Skeletal muscle tissue (tissue), 4 donors: ENCODE data around the gene NELFE. TPM values are rescaled to one million over a fixed set of nuclear protein-coding genes. Genes with fewer than 3 reads are reported as not detected.
A peak's percentile ranks its signal among the peaks of the same experiment; 100 is the strongest.

ENCODE experiments used
- H3K27ac ChIP-seq: one replicate; pipeline ENCODE4 v1.7.0; 2013; ENCODE audit warnings: mild to moderate bottlenecking, low read depth, low read length, inconsistent platforms
- H3K27me3 ChIP-seq, 3 donors: one replicate each; pipeline ENCODE4 v1.7.0; 2013; ENCODE audit warnings: low read length in 3 of 3; ENCODE audit not compliant: control insufficient read depth in 3 of 3, insufficient read depth in 3 of 3
- H3K36me3 ChIP-seq, 3 donors: one replicate each; pipeline ENCODE4 v1.7.0; 2013; ENCODE audit warnings: low read length in 3 of 3; ENCODE audit not compliant: control insufficient read depth in 3 of 3, insufficient read depth in 3 of 3
- H3K4me1 ChIP-seq, 3 donors: one replicate each; pipeline ENCODE4 v1.7.0; 2013; ENCODE audit warnings: low read length in 3 of 3, mild to moderate bottlenecking in 3 of 3; ENCODE audit not compliant: control insufficient read depth in 3 of 3, insufficient read depth in 3 of 3
- H3K4me3 ChIP-seq, 3 donors: one replicate each; pipeline ENCODE4 v1.7.0; 2013; ENCODE audit warnings: low read length in 3 of 3
- H3K9ac ChIP-seq, 3 donors: one replicate each; pipeline ENCODE4 v1.7.0; 2013; ENCODE audit warnings: low read length in 3 of 3, mild to moderate bottlenecking in 3 of 3, moderate library complexity in 2 of 3, low read depth in 1 of 3
- H3K9me3 ChIP-seq, 3 donors: one replicate each; pipeline ENCODE4 v1.7.0; 2013; ENCODE audit warnings: low read length in 3 of 3; ENCODE audit not compliant: control insufficient read depth in 3 of 3
- total RNA-seq: library from RNA; depleted of rRNA; stranded (reverse); fragments of >200 nt; gene quantifications from one replicate; pipeline ENCODE4 v1.2.3, GENCODE V29; 2014
- donor health status: Osteomylitis.

Gene NELFE
- total RNA-seq, 1 donor from 2014 or later = 61.6 TPM

DNA sequence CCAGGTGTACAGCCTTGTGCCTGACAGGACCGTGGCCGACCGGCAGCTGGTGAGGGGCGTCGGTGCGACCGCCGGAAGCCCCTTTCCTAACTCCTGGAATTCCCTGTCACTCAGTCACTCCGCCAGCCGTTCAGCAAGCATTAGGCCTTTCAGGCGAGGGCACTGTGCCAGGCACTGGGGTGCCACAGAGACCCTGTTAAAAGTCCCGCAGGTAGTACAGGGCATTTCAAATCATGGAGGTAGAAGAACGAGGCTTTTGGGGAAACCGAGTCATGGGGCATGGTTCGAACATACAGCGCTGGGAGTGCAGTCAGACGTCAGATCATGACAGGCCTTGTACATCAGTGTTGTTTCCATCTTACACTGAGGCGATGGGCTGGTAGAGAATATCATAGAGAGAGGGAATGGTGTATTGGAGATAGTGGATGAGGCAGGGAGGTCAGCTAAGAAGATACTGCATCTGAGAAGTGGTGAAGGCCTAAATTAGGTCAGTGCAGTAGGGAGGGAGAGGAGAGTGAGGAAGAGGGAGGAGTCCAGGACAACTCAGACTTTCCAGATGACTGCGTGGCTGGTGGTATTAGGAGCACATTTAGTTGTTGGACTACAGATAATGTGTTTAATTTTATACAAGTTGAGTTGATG, 14.1 kb upstream of the NELFE start:
- Histone ChIP-seq H3K36me3 (peaks cover 24 to 26% (median 26%) of the 10 kb centered on the region in 3 donors), H3K27ac (peak overlapping the region; percentile 97), H3K4me3 (peak overlapping the region; percentile 81 to 99 (median 96)), H3K9ac (peak overlapping the region; percentile 84 to 93 (median 92)), H3K27me3 (no peaks in the 10 kb centered on the region), H3K9me3 (no peaks in the 10 kb centered on the region), H3K4me1 (peaks cover 28 to 37% (median 32%) of the 10 kb centered on the region in 3 donors)

DNA sequence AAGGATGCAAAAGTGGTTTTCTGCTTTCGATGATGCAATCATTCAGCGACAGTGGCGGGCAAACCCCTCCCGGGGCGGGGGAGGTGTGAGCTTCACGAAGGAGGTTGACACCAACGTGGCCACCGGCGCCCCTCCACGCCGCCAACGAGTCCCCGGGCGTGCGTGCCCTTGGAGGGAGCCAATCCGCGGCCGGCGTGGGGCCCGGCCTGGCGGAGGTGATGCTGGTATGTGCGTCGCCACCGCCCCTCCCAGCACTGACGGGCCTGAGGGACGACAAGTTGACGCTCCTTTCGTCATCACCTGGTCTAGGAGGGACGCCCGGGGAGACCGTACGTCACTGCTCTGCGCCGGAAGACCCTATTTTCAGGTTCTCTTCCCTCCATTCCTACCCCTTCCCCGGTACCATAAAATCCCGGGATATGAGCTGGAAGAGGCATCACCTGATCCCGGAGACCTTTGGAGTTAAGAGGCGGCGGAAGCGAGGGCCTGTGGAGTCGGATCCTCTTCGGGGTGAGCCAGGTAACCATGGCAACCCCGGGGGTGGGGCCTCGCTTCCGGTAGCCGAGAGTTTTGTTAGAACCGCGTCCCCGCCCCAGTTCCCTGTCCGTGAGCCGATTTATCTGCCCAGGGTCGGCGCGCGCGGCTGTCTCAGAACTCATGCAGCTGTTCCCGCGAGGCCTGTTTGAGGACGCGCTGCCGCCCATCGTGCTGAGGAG, 13.4 kb upstream of the NELFE start, which contains the start of gene DXO:
TSS of gene DXO (minus strand) at position 146 of the 716 bp plus-strand sequence. CDS start 463 bp downstream, outside the sequence.
- Histone ChIP-seq H3K4me1 (peaks cover 28 to 37% (median 32%) of the 10 kb centered on the region in 3 donors), H3K9me3 (no peaks in the 10 kb centered on the region), H3K27me3 (no peaks in the 10 kb centered on the region), H3K4me3 (peak within 1 kb of the TSS; percentile 81 to 99 (median 96)), H3K27ac (peak within 1 kb of the TSS; percentile 97), H3K9ac (peak within 1 kb of the TSS; percentile 84 to 93 (median 92)), H3K36me3 (peaks cover 31 to 33% (median 33%) of the 10 kb centered on the region in 3 donors)

DNA sequence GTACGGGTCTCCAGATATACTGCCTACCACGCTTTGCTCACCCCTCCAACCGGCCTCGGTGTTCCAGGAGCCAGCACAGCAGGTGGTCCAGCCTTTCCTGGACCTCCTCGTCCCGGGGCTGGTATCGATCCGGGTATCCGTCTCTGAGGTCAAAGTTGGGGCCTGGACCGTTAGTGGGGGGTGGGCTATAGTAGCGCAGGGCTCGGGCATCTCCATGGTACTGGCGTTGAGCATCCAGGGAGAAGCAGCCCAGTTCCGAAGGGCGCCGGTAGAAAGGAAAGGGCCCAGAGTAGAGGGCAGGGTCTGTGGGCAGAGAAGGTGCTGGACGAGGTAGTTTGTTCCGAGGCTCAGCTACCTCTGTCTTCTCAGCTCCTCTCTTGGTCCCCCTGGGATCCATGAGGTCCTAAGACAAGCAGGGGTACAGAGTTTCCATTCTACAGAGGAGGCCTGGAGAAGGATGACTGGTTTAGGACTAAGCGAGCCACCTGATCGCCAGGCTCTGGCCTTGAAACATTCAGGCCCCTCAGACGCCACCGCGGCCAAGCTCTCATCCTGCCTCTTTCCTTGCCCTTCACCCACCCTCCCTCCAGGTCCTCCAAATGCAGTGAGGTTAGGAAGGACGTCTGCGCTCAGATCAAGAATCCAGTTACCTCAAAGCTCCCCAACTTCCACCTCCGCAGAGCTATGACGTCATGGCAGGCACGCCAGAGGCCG, 12.7 kb upstream of the NELFE start:
- Histone ChIP-seq H3K4me3 (peak overlapping the region; percentile 81 to 99 (median 96)), H3K4me1 (peaks cover 28 to 37% (median 32%) of the 10 kb centered on the region in 3 donors), H3K27ac (peak overlapping the region; percentile 97), H3K27me3 (no peaks in the 10 kb centered on the region), H3K36me3 (peaks cover 38 to 40% (median 40%) of the 10 kb centered on the region in 3 donors), H3K9me3 (no peaks in the 10 kb centered on the region), H3K9ac (peak overlapping the region; percentile 84 to 93 (median 92))

DNA sequence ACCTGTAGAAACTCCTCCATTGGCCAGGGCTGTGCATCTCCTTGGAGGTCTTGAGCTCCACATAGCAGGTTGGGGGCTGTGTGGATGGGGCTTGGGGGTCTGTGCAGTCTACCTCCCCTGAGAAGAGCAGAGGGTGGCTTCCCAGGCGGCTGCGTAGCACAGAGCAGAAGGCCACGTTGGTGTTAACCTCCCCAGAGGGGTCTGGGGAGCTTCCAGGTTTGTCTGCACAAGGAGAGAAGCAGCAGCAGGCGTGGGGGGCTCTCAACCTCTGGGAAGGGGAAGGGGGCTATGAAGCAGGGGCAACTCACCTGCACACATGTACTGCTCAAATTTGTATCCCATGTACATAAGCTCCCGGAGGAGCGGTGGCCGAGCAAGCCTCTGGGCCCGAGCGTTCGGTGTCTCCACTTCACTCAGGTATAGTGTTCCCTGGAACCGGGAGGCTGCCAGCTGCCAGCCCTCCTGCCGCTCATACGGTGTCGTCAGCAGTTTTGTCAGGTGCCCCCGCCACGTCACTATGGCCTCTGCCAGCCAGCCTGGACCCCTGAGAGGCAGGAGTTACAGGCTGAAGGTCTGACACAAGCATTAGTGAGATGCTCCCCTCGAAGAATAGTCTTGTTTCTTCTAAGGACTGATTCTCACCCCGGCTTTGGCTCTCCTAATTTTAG, 12.0 kb upstream of the NELFE start:
- Histone ChIP-seq H3K4me1 (peaks cover 28 to 37% (median 32%) of the 10 kb centered on the region in 3 donors), H3K27ac (peak overlapping the region; percentile 97), H3K4me3 (peak overlapping the region; percentile 81 to 99 (median 96)), H3K27me3 (no peaks in the 10 kb centered on the region), H3K9me3 (no peaks in the 10 kb centered on the region), H3K9ac (peak overlapping the region; percentile 84 to 93 (median 92)), H3K36me3 (peaks cover 43 to 47% (median 46%) of the 10 kb centered on the region in 3 donors)

DNA sequence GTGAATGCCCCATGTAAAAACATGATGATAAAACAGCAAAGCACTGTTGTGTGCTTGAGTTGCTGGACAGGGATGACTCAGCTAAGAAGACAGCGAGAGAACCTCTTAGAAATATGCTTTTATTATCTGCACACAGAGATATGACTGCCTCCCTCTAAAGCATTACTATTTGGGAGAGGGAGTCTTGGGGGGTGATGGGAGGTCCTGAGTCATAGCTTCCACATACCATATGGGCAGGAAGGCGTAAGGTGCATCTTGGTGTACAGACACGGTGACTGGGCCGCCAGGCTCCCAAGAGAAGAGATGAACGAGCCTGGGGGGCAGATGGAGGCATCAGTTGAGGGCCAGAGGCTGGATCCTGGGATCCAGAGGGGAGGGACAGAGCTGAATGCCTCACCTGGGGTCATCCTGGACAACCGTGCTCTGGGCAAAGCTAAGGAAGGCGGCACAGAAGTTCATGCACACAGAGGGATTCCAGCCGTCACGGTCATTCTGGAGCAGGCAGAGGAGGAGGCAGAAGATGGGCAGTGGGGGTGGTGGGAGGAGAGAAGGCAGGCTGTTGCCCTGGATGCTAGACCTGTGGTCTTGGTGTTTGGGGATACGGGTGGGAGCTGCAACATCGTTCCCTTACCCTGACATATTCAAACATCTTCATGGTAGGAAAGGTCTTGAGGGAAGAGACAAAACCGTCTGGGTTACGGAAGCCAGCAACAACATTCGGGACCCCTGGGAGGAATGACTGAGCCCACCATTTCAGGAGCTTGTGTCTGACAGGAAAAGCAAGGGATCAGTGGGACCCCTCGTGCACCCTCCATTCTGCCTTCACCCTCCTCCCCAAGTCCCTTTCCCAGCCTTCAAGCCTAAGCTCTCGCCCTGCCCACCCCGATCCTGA, 11.2 kb upstream of the NELFE start:
- Histone ChIP-seq H3K4me1 (peaks cover 28 to 37% (median 32%) of the 10 kb centered on the region in 3 donors), H3K9me3 (no peaks in the 10 kb centered on the region), H3K27ac (peak overlapping the region; percentile 36), H3K36me3 (peaks cover 46 to 53% (median 51%) of the 10 kb centered on the region in 3 donors), H3K4me3 (peak overlapping the region in 1 of 3 donors; percentile 96), H3K9ac (peak overlapping the region; percentile 50 to 93 (median 92)), H3K27me3 (no peaks in the 10 kb centered on the region)

DNA sequence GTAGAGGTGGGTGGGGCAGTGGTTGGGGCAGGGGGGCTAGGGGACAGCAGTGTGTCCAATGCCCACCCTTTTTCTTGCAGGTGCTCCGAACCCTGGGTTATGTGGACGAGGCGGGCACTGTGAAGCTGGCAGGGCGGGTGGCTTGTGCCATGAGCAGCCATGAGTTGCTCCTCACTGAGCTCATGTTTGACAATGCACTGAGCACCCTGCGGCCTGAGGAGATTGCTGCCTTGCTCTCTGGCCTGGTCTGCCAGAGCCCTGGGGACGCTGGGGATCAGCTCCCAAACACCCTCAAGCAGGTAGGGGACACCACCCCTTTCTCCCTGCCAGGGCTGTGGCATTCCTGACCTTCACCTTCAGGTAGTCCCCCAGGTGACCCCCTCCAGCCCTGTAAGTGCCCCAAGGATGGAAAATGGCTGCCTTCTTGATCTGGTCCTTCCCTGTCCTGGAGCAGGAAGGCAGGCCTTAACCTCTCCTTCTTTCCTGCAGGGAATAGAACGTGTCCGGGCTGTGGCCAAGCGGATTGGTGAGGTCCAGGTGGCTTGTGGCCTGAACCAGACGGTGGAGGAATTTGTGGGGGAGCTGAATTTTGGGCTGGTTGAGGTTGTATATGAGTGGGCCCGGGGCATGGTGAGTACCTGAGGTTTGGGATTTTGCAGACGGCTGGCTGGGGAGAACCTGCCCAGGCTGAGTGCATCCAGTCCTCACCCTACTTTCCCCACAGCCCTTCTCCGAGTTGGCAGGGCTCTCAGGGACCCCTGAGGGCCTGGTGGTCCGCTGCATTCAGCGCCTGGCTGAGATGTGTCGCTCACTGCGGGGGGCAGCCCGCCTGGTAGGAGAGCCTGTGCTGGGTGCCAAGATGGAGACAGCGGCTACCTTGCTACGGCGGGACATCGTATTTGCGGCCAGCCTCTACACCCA, 10.3 kb upstream of the NELFE start:
- H3K4me1 ChIP-seq = peaks cover 28 to 37% (median 32%) of the 10 kb centered on the region in 3 donors
- no peak overlapping the region for H3K4me3 ChIP-seq
- H3K27me3 ChIP-seq = no peaks in the 10 kb centered on the region
- H3K27ac ChIP-seq = no peak overlapping the region
- no peak overlapping the region for H3K9ac ChIP-seq
- peaks cover 49 to 60% (median 57%) of the 10 kb centered on the region in 3 donors for H3K36me3 ChIP-seq
- H3K9me3 ChIP-seq = no peaks in the 10 kb centered on the region

DNA sequence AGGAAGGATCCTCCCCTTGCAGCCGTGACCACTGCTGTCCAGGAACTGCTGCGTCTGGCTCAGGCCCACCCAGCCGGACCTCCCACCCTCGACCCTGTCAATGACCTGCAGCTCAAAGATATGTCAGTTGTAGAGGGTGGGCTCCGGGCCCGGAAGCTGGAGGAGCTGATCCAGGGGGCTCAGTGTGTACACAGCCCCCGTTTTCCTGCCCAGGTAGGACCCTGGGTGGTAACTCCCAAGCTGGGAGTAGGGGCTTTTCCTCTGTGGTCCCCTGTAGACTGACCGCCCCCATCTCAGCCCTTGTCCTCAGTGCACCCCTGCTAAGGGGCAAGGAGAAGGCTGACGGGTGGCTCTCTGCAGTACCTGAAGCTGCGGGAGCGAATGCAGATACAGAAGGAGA, 9.6 kb upstream of the NELFE start:
- H3K4me3 ChIP-seq = no peak overlapping the region
- H3K9me3 ChIP-seq = no peaks in the 10 kb centered on the region
- no peak overlapping the region for H3K27ac ChIP-seq
- peaks cover 56 to 67% (median 64%) of the 10 kb centered on the region in 3 donors for H3K36me3 ChIP-seq
- H3K4me1 ChIP-seq = peaks cover 27 to 34% (median 28%) of the 10 kb centered on the region in 3 donors
- H3K9ac ChIP-seq = no peak overlapping the region
- no peaks in the 10 kb centered on the region for H3K27me3 ChIP-seq

DNA sequence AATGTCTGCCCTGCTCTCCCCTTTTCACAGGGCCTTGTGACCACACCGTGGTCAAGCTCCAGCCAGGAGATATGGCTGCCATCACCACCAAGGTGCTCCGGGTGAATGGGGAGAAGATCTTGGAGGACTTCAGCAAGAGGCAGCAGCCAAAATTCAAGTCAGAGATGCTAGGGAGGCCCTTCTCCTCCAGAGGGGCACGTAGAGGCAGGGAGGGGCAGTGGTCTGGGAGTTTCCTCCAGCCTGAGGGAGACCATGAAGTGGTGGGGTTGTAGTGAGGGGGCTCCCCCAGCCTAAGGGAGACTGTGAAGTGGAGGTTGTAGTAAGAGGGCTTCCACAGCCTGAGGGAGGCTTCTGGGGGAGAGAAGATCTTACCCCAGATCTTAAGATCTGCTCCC, 9.2 kb upstream of the NELFE start:
- H3K27me3 ChIP-seq = no peaks in the 10 kb centered on the region
- no peak overlapping the region for H3K4me3 ChIP-seq
- H3K9me3 ChIP-seq = no peaks in the 10 kb centered on the region
- no peak overlapping the region for H3K9ac ChIP-seq
- H3K27ac ChIP-seq = no peak overlapping the region
- H3K4me1 ChIP-seq = peaks cover 23 to 30% (median 24%) of the 10 kb centered on the region in 3 donors
- peaks cover 60 to 70% (median 68%) of the 10 kb centered on the region in 3 donors for H3K36me3 ChIP-seq
